Measurements from ENCODE around the gene TPSG1.

DNA sequence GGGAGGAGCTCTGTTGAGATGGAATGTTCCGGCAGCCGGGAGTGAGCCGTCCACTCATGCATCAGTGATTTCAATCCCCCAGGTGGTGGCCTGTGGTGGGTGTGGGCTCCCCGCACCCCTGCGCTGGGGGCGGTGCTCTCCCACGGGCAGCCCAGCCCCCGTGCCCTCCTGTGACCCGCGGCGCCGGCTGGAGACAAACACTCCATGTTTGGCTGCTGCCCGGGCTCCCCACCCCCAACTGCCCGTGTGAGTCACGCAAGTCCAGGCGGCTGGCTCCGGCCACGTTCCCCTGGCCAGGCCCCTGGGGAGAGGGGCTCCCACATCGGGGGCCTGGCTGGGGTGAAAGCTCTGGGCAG, 42.8 kb downstream of the TPSG1 start:
- TF ChIP-seq CTCF (conservative IDR thresholded peaks at IDR 0.05 in 1 of 2, IDR thresholded peaks at IDR 0.05 in 1 of 2; ENCODE audit: extremely low read depth in 1 of 2, insufficient read depth in 1 of 2, low read depth in 1 of 2, low read length in 2 of 2) (no peak), EZH2 (IDR thresholded peaks at IDR 0.05; ENCODE audit: borderline replicate concordance, low read length) (no peak)

Measured in mammary epithelial cell (primary cell).